H1 (cell line): ENCODE measurements around the gene LMOD2. TPM values are rescaled to one million over a fixed set of nuclear protein-coding genes. Genes with fewer than 3 reads are reported as not detected.

Experiments used
- CTCF ChIA-PET: fragments of 300-600 bp; sonication (Branson Sonifier 250); formaldehyde crosslinking; loops from one replicate; lab custom pipeline; 2021; ENCODE audit not compliant: partially characterized antibody; lab: Charles Lee
- POLR2A ChIA-PET: fragments of 300-600 bp; sonication (Branson Sonifier 250); formaldehyde crosslinking; loops from one replicate; lab custom pipeline; 2021; ENCODE audit warnings: inconsistent platforms; ENCODE audit not compliant: partially characterized antibody; lab: Charles Lee
- DNase-seq, 2 experiments: peaks; one replicate each; pipeline versions ENCODE4 v3.0.0 to v3.0.0-alpha.2; 2010 to 2022; ENCODE audit warnings: low spot score in 2 of 2, low read depth in 1 of 2, mixed read lengths in 1 of 2
- FAIRE-seq: peaks from 2 replicates; lab custom pipeline; 2011; peaks lifted over from hg19 to GRCh38; lab: Jason Lieb, UNC
- H2AFZ ChIP-seq: 2 replicates; pipeline ENCODE4 v1.8.1; 2012; ENCODE audit warnings: low read length, inconsistent platforms
- H2AK5ac ChIP-seq: 2 replicates; pipeline ENCODE4 v1.6.1; 2013; ENCODE audit warnings: low read depth, low read length
- H2BK120ac ChIP-seq: replicated peaks from 2 replicates; pipeline ENCODE3; 2013; ENCODE audit warnings: low read depth, low read length, inconsistent platforms
- H2BK12ac ChIP-seq: 2 replicates; pipeline ENCODE4 v1.6.1; 2013; ENCODE audit warnings: low read depth, low read length
- H2BK15ac ChIP-seq: 2 replicates; pipeline ENCODE4 v1.6.1; 2013; ENCODE audit warnings: low read length
- H2BK20ac ChIP-seq: 2 replicates; pipeline ENCODE4 v1.6.1; 2013; ENCODE audit warnings: low read length
- H2BK5ac ChIP-seq: 2 replicates; pipeline ENCODE4 v1.6.1; 2013; ENCODE audit warnings: low read depth, low read length
- H3K14ac ChIP-seq: 2 replicates; pipeline ENCODE4 v1.6.1; 2013; ENCODE audit warnings: inconsistent platforms; ENCODE audit not compliant: insufficient read length
- H3K18ac ChIP-seq: 2 replicates; pipeline ENCODE4 v1.6.1; 2013; ENCODE audit warnings: low read length; ENCODE audit errors: extremely low read depth
- H3K23ac ChIP-seq: 2 replicates; pipeline ENCODE4 v1.6.1; 2013; ENCODE audit warnings: inconsistent platforms; ENCODE audit not compliant: insufficient read length
- H3K23me2 ChIP-seq: 2 replicates; pipeline ENCODE4 v1.6.1; 2013; ENCODE audit warnings: low read depth, low read length
- H3K27ac ChIP-seq: 2 replicates; pipeline ENCODE4 v1.6.1; 2011; ENCODE audit warnings: low read depth, low read length, inconsistent platforms
- H3K27me3 ChIP-seq, 4 experiments: replicated peaks in 1 of 4; 1 replicate in 1 of 4; 2 replicates in 3 of 4; pipeline versions ENCODE4 v1.6.1 to v1.8.1; 2011 to 2013; ENCODE audit warnings: low read length in 3 of 4, mild to moderate bottlenecking in 3 of 4, inconsistent platforms in 2 of 4, mixed read lengths in 2 of 4, moderate library complexity in 1 of 4; ENCODE audit not compliant: control insufficient read depth in 3 of 4, insufficient read depth in 3 of 4; ENCODE audit errors: extremely low read depth in 1 of 4
- H3K36me3 ChIP-seq, 4 experiments: 2 replicates each; pipeline versions ENCODE4 v1.6.1 to v1.8.1; 2011 to 2013; ENCODE audit warnings: mild to moderate bottlenecking in 4 of 4, low read length in 3 of 4, moderate library complexity in 2 of 4, control low read depth in 1 of 4, inconsistent platforms in 1 of 4; ENCODE audit not compliant: insufficient read depth in 4 of 4, control insufficient read depth in 2 of 4
- H3K4ac ChIP-seq: replicated peaks from 2 replicates; pipeline ENCODE3; 2013; ENCODE audit warnings: low read length, low read depth, mixed read lengths, inconsistent platforms; ENCODE audit not compliant: insufficient read length
- H3K4me1 ChIP-seq, 4 experiments: replicated peaks in 1 of 4; 1 replicate in 1 of 4; 2 replicates in 3 of 4; pipeline versions ENCODE4 v1.6.1 to v1.8.1; 2011 to 2013; ENCODE audit warnings: low read length in 3 of 4, inconsistent platforms in 2 of 4, mixed read lengths in 1 of 4; ENCODE audit not compliant: insufficient read depth in 4 of 4, control insufficient read depth in 3 of 4
- H3K4me2 ChIP-seq, 2 experiments: 2 replicates each; pipeline versions ENCODE4 v1.6.1 to v1.8.1; 2011 to 2013; ENCODE audit warnings: low read depth in 2 of 2, low read length in 2 of 2, control low read depth in 1 of 2, inconsistent platforms in 1 of 2, mild to moderate bottlenecking in 1 of 2; ENCODE audit not compliant: insufficient read depth in 1 of 2
- H3K4me3 ChIP-seq, 4 experiments: fragments of 200-600, 300-600 bp in 1 of 4; sonication (generic), shearing (Covaris generic), sonication (Bioruptor Twin) in 1 of 4; 2 replicates each; pipeline versions ENCODE4 v1.5.1 to v1.8.1; 2011 to 2016; ENCODE audit warnings: low read length in 4 of 4, low read depth in 3 of 4, control low read depth in 2 of 4, inconsistent platforms in 2 of 4, mild to moderate bottlenecking in 2 of 4, mixed read lengths in 1 of 4, moderate library complexity in 1 of 4; ENCODE audit not compliant: insufficient read depth in 2 of 4; ENCODE audit errors: extremely low read depth in 1 of 4
- H3K56ac ChIP-seq: replicated peaks from 2 replicates; pipeline ENCODE3; 2013; ENCODE audit warnings: low read depth, mild to moderate bottlenecking, mixed read lengths, low read length, inconsistent platforms; ENCODE audit not compliant: insufficient read length
- H3K79me1 ChIP-seq: 2 replicates; pipeline ENCODE4 v1.6.1; 2013; ENCODE audit warnings: low read depth, low read length, control low read depth
- H3K79me2 ChIP-seq, 2 experiments: 2 replicates each; pipeline versions ENCODE4 v1.6.1 to v1.8.1; 2012 to 2013; ENCODE audit warnings: low read length in 2 of 2, mild to moderate bottlenecking in 2 of 2, inconsistent platforms in 1 of 2; ENCODE audit not compliant: insufficient read depth in 2 of 2, control insufficient read depth in 1 of 2
- H3K9ac ChIP-seq, 4 experiments: replicated peaks in 1 of 4; 1 replicate in 1 of 4; 2 replicates in 3 of 4; pipeline versions ENCODE4 v1.6.1 to v1.8.1; 2011 to 2013; ENCODE audit warnings: low read depth in 3 of 4, low read length in 3 of 4, control low read depth in 2 of 4, mild to moderate bottlenecking in 2 of 4, moderate library complexity in 2 of 4, inconsistent platforms in 1 of 4; ENCODE audit errors: extremely low read depth in 1 of 4
- H3K9me3 ChIP-seq, 2 experiments: 2 replicates each; pipeline versions ENCODE4 v1.6.1 to v1.8.1; 2012 to 2013; ENCODE audit warnings: mild to moderate bottlenecking in 2 of 2, moderate library complexity in 2 of 2, control low read depth in 1 of 2, inconsistent platforms in 1 of 2, low read depth in 1 of 2, low read length in 1 of 2, mixed read lengths in 1 of 2; ENCODE audit not compliant: insufficient read depth in 2 of 2
- H4K20me1 ChIP-seq, 2 experiments: replicated peaks in 1 of 2; 2 replicates each; pipeline versions ENCODE3 to v1.8.1; 2011 to 2013; ENCODE audit warnings: inconsistent platforms in 2 of 2, low read length in 2 of 2, mild to moderate bottlenecking in 1 of 2; ENCODE audit not compliant: insufficient read depth in 2 of 2, control insufficient read depth in 1 of 2
- H4K5ac ChIP-seq: 2 replicates; pipeline ENCODE4 v1.6.1; 2013; ENCODE audit warnings: low read length, low read depth, mixed read lengths, inconsistent platforms; ENCODE audit not compliant: insufficient read length
- H4K8ac ChIP-seq: 2 replicates; pipeline ENCODE4 v1.8.0; 2013; ENCODE audit warnings: mild to moderate bottlenecking, moderate library complexity, low read length, inconsistent platforms; ENCODE audit not compliant: insufficient read depth; ENCODE audit errors: extremely low read depth
- H4K91ac ChIP-seq: replicated peaks from 2 replicates; pipeline ENCODE3; 2013; ENCODE audit warnings: low read length, mixed read lengths, inconsistent platforms; ENCODE audit not compliant: insufficient read length
- BRCA1 ChIP-seq: IDR thresholded peaks from 2 replicates; pipeline ENCODE4 v1.6.1; 2012; ENCODE audit warnings: low read depth, low read length, improper control_type of control experiment
- GABPA ChIP-seq: IDR thresholded peaks from 2 replicates; pipeline ENCODE4 v1.6.1; 2011; ENCODE audit warnings: mild to moderate bottlenecking, low read length, moderate library complexity, borderline replicate concordance; ENCODE audit not compliant: insufficient read depth
- HDAC6 ChIP-seq: IDR thresholded peaks from one replicate; pipeline ENCODE4 v1.7.1; 2012; ENCODE audit warnings: low read depth, mild to moderate bottlenecking, inconsistent platforms, low read length, moderate library complexity
- YY1 ChIP-seq: IDR thresholded peaks from 2 replicates; pipeline ENCODE4 v1.6.1; 2011; ENCODE audit warnings: low read depth, mild to moderate bottlenecking, low read length
- WGBS, 2 experiments: shearing (Covaris generic) in 1 of 2; methylation state at CpG; one replicate each; pipeline versions ENCODE4 v1.1.6 to v1.1.7; 2013 to 2015; ENCODE audit warnings: low lambda C conversion rate in 2 of 2, mixed read lengths in 2 of 2, inconsistent platforms in 1 of 2, low coverage in 1 of 2, missing lambda C conversion rate in 1 of 2; ENCODE audit not compliant: insufficient replicate concordance in 2 of 2, insufficient coverage in 1 of 2, insufficient read length in 1 of 2; ENCODE audit errors: extremely low coverage in 1 of 2, missing lambda C conversion rate in 1 of 2; 5-methylcytosine and 5-hydroxymethylcytosine counted together
- polyA plus RNA-seq, 7 experiments: library from polyadenylated mRNA; depleted of rRNA in 3 of 7; stranded (reverse) in 5 of 7; unstranded in 2 of 7; fragments of >200 nt in 5 of 7; fragments of 200-250 nt in 2 of 7; gene quantifications; 1 replicate in 5 of 7; 2 replicates in 1 of 7; 4 replicates in 1 of 7; pipeline versions ENCODE4 v1.2.1 to v1.2.3, GENCODE V29; 2011 to 2013; ENCODE audit warnings: missing spikeins in 2 of 7, mixed read lengths in 2 of 7
- total RNA-seq: library from RNA; stranded (reverse); fragmentation: NEBNext Ultra II Directional; extraction: Animal tissue kit (Norgen Biotek cat#: 25700); gene quantifications from 2 replicates; pipeline ENCODE4 v1.2.1, GENCODE V29; 2021

LMOD2 gene
- total and polyA plus RNA-seq, 2 of the 8 experiments (the other 6 are each of a cell fraction or from before 2014, with no cell fraction given), result 0.03 to 0.22 TPM

DNA sequence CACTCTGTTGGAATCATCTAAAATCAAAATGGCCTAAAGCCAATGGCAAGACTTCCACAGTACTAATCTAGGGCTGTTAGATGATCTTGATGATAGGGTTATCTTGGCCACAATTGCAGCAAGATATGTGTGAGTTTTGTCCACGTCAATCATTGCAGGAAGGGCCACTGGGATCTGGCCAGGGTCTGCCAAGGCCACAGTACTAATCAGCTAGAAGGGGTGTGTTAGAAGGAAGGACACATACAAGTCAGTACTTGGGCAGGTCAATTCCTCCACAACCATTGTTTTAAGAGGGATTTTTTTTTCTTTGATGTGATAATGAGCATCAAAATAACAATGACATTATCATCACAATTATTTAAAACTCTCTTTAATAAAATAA, 1.6 kb downstream of the LMOD2 start:
- H3K4me3 ChIP-seq, result no peak overlapping the region
- H2BK120ac ChIP-seq, result no peak overlapping the region
- H3K23me2 ChIP-seq, result no peaks in the 10 kb centered on the region
- no peaks in the 10 kb centered on the region for H3K79me2 ChIP-seq
- no peak overlapping the region for H3K14ac ChIP-seq
- H3K27me3 ChIP-seq, result no peaks in the 10 kb centered on the region
- WGBS, 2 experiments, result 90% methylated on average over 1 of the region's 1 CpG; no CpG with 5 or more reads in 1 of the 2 experiments
- H3K4me1 ChIP-seq, result peaks cover 0 to 2% (median 0%) of the 10 kb centered on the region in 4 experiments; a peak in 1 of 7 replicates
- H2BK15ac ChIP-seq, result no peak overlapping the region
- H3K27ac ChIP-seq, result no peak overlapping the region
- no peak overlapping the region for H4K5ac ChIP-seq
- H3K36me3 ChIP-seq, result no peaks in the 10 kb centered on the region
- no peak overlapping the region for H3K23ac ChIP-seq
- H2BK20ac ChIP-seq, result no peak overlapping the region
- no peaks in the 10 kb centered on the region for H3K79me1 ChIP-seq
- no peak overlapping the region for H2BK12ac ChIP-seq
- H2AFZ ChIP-seq, result no peak overlapping the region
- ChIA-PET POLR2A (no interaction called here), CTCF (interaction anchor here (0.6 to 1.2 kb wide), 6 partner anchors 9 to 215 kb away, joined by 3 to 5 read pairs (median 3); no protein-coding TSS in a partner anchor)
- no peak for DNase-seq
- no peak overlapping the region for H3K9ac ChIP-seq
- no peak overlapping the region for H4K91ac ChIP-seq
- TF ChIP-seq HDAC6, result no peak
- no peak for TF ChIP-seq YY1
- no peak for TF ChIP-seq BRCA1
- TF ChIP-seq GABPA, result no peak
- TF ChIP-seq, all 59 proteins: peak for 0
- Histone ChIP-seq H2AK5ac (no peak overlapping the region), H3K4ac (no peak overlapping the region), H4K8ac (no peak overlapping the region), H3K56ac (no peak overlapping the region), H4K20me1 (no peaks in the 10 kb centered on the region), H3K4me2 (no peak overlapping the region), H3K9me3 (peaks cover 0 to 2% of the 10 kb centered on the region in 2 experiments; a peak in 1 of 4 replicates), H3K18ac (no peak overlapping the region), H2BK5ac (no peak overlapping the region)
- FAIRE-seq, result no peak
